Measurements from ENCODE around the gene UMODL1. TPM values are rescaled to one million over a fixed set of nuclear protein-coding genes. Genes with fewer than 3 reads are reported as not detected.

The UMODL1 gene
- total RNA-seq, 2 experiments from 2014 or later = 0.05 to 0.10 TPM

DNA sequence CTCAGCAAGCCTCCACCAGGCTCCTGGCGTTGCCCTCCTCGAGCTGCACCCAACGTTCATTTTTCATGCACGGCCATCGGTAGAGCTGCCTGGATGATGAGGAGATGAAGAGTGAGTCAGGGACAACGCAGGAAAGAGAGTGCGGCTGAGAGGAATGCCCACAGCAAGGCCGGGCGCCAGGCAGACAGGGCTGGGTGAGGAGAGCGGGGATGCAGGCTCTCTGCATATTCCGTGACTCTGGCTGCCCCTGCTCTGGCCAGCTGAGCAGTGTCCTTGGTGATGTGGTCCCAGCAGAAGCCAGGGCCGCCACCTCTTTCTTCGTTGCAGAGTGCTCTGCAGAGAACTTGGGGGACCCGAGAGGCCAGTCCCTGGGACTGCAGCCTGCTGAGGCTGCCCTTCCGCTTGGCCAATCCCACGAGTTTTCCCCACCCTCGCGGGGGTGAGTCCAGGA is 10.8 kb downstream of the UMODL1 start:
- no peaks in the 10 kb centered on the region for H3K27me3 Mint-ChIP-seq
- POLR2A ChIA-PET = interaction anchor here (1.1 to 1.5 kb wide), 2 partner anchors 10 to 77 kb away, joined by 3 read pairs; no protein-coding TSS in a partner anchor
- H3K4me3 Mint-ChIP-seq = no peak overlapping the region
- H3K9me3 Mint-ChIP-seq = no peaks in the 10 kb centered on the region
- H3K4me1 Mint-ChIP-seq = no peaks in the 10 kb centered on the region
- CTCF ChIA-PET = interaction anchor here (1.2 to 1.7 kb wide), 2 partner anchors 25 to 35 kb away, joined by 3 to 5 read pairs; no protein-coding TSS in a partner anchor
- H3K36me3 Mint-ChIP-seq (ENCODE audit: low read depth) = no peaks in the 10 kb centered on the region
- DNase-seq = no peak
- H3K27ac Mint-ChIP-seq = no peak overlapping the region

DNA sequence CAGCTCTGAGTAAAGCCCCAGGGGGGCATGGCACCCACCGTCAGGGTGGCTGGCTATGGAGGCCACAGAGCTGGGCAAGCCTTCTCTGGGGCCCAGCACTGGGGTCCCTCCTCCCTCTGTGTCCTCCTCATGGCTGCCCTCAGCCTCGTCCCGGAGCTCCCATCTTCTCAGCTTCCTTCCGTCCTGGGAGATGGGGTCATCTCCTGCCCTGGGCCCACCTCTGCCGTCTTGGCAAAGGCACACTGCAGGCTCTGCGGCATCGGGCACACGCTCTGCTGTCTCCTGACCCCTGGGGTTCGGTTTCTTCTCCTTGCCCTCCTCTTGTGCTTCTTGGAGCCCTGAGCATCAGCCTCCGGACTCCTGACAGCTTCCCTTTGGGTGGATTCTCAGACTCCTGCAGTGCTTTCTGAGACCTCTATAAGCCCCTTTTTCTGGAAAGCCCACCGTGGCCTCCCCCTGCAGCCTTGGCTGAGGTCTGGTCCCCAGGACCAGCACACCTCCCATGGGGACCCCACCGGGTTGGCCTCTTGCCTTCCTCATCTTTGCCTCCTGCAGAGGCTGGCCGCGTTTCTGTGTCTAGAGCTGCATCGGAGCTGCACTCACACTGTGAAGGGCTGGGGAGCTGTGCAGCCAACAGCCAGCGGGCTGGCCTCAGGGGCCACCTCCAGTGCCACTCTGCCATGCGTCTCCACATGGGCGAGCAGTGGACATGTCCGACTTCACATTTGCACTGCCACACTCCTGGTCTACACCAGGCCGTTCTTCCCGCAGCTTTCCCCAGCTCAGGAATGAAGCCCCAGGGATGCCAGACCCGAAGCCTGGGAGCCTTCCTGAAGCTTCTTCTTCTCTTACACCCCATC is 11.6 kb downstream of the UMODL1 start:
- ChIA-PET CTCF (interaction anchor here (1.2 to 1.7 kb wide), 2 partner anchors 25 to 35 kb away, joined by 3 to 5 read pairs; no protein-coding TSS in a partner anchor), POLR2A (interaction anchor here (0.7 to 1.5 kb wide), 2 partner anchors 9 to 38 kb away, joined by 3 read pairs; no protein-coding TSS in a partner anchor)
- H3K4me1 Mint-ChIP-seq = no peaks in the 10 kb centered on the region
- no peak overlapping the region for H3K4me3 Mint-ChIP-seq
- no peak overlapping the region for H3K27ac Mint-ChIP-seq
- no peaks in the 10 kb centered on the region for H3K9me3 Mint-ChIP-seq
- H3K36me3 Mint-ChIP-seq (ENCODE audit: low read depth) = no peaks in the 10 kb centered on the region
- no peak for DNase-seq
- no peaks in the 10 kb centered on the region for H3K27me3 Mint-ChIP-seq

DNA sequence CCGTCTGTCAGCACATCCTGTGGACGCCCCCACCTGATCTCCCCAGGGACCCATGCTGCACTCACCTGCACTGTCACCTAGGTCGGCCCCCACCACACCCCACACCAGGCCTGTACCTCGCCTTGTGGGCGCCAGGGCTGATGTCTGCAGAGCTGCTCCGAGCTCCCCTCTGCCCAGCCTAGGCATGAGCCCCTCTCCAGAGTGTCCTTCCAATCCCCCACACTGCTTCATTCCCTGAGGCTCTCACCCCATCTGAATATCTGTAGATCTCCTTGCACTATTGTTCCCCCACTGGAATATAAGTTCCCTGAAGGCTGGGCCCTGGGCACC is 12.2 kb downstream of the UMODL1 start:
- CTCF ChIA-PET = interaction anchor here (1.2 kb wide), 1 partner anchor 24 kb away, joined by 3 read pairs; no protein-coding TSS in a partner anchor
- H3K36me3 Mint-ChIP-seq (ENCODE audit: low read depth) = no peaks in the 10 kb centered on the region
- POLR2A ChIA-PET = interaction anchor here (0.7 kb wide), 1 partner anchor 37 kb away, joined by 3 read pairs; no protein-coding TSS in a partner anchor
- H3K4me3 Mint-ChIP-seq = no peak overlapping the region
- no peaks in the 10 kb centered on the region for H3K9me3 Mint-ChIP-seq
- no peaks in the 10 kb centered on the region for H3K4me1 Mint-ChIP-seq
- H3K27ac Mint-ChIP-seq = no peak overlapping the region
- H3K27me3 Mint-ChIP-seq = no peaks in the 10 kb centered on the region
- no peak for DNase-seq

DNA sequence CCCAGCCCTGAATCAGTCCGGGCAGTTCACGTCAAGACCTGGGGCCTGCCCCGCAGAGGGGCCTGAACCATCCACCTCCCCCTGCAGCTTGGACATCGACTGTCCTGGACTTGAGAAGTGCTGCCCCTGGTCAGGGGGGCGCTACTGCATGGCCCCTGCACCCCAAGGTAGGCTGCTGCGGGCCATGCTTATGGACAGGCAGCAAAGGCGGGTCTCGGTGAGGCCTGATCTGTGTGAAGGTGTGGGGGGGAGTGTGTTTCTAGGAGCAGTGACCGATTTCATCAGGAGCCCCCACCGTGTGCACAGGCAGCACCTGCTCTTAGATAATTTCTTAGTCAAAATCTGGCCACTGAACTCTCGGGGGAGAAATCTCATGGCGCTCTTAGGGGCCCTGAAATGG is 13.0 kb downstream of the UMODL1 start:
- DNase-seq = no peak
- POLR2A ChIA-PET = no interaction called here
- CTCF ChIA-PET = no interaction called here
- H3K27ac Mint-ChIP-seq = no peak overlapping the region
- H3K4me1 Mint-ChIP-seq = no peaks in the 10 kb centered on the region
- H3K4me3 Mint-ChIP-seq = no peak overlapping the region
- no peaks in the 10 kb centered on the region for H3K36me3 Mint-ChIP-seq (ENCODE audit: low read depth)
- no peaks in the 10 kb centered on the region for H3K27me3 Mint-ChIP-seq
- no peaks in the 10 kb centered on the region for H3K9me3 Mint-ChIP-seq

DNA sequence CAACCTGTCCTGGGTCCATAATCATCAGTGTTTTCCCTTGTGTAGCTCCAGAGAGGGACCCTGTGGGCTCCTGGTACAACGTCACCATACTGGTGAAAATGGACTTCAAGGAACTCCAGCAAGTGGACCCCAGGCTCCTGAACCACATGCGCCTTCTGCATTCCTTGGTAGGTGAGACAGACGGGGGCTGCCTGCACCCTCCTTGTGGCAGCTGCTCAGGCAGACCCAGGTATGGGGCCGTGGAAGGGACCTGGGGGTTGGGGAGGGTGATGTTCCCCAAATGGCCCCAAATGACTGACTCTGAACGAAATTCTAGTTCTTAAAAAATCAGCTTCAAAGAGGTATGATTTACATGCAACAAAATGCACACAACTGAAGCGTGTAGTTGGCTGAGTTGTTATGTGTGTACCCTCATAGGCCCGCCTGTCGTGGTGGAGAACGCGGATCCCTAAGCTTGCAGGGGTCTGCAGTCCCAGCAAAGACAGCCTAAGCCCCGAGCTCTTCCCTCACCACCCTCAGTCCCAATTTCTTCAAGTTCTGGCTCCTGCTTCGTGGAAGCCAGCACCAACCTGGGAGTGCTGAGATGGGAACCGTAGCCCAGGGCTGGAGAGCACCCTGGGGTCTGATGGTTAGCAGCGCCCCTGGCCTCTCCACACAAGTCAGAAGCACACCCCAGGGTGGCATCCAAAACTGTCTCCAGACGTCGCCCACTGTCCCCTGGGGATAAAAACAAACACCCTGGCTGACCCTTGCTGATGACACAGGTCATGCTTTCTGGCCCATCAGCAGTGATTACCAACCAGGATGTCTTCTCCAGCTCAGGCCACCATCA is 14.3 kb downstream of the UMODL1 start:
- H3K36me3 Mint-ChIP-seq (ENCODE audit: low read depth) = no peaks in the 10 kb centered on the region
- peaks cover 5% of the 10 kb centered on the region for H3K4me1 Mint-ChIP-seq
- CTCF ChIA-PET = interaction anchor here (0.8 to 1.1 kb wide), 2 partner anchors 22 to 32 kb away, joined by 3 to 5 read pairs; no protein-coding TSS in a partner anchor
- DNase-seq = no peak
- H3K4me3 Mint-ChIP-seq = no peak overlapping the region
- H3K27ac Mint-ChIP-seq = no peak overlapping the region
- no peaks in the 10 kb centered on the region for H3K27me3 Mint-ChIP-seq
- POLR2A ChIA-PET = no interaction called here
- H3K9me3 Mint-ChIP-seq = no peaks in the 10 kb centered on the region

DNA sequence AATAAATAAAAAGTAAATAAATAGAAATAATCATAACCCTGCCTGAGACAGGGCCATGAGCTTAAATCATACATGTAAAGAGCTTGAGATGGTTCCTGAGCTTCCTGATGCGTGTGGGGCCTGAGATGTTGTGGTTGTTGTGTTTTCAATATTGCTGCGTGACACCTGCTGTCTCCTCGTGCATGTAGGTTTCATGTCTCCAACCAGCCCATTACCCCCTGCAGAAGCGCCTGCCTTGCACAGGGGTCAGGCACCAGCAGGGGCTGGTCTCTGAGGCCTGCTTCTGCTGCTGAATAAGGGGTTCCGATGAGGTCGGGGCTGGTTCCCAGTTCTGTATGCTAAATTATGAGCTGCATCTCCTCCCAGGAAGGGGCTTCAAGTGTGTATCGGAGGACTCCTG is 15.9 kb downstream of the UMODL1 start:
- POLR2A ChIA-PET = no interaction called here
- Mint-ChIP-seq H3K9me3 (no peaks in the 10 kb centered on the region), H3K4me1 (peaks cover 5% of the 10 kb centered on the region), H3K36me3 (ENCODE audit: low read depth) (no peaks in the 10 kb centered on the region), H3K27ac (no peak overlapping the region), H3K4me3 (no peak overlapping the region), H3K27me3 (peaks cover 5% of the 10 kb centered on the region)
- CTCF ChIA-PET = interaction anchor here (1.0 kb wide), 1 partner anchor 30 kb away, joined by 3 read pairs; no protein-coding TSS in a partner anchor
- no peak for DNase-seq

DNA sequence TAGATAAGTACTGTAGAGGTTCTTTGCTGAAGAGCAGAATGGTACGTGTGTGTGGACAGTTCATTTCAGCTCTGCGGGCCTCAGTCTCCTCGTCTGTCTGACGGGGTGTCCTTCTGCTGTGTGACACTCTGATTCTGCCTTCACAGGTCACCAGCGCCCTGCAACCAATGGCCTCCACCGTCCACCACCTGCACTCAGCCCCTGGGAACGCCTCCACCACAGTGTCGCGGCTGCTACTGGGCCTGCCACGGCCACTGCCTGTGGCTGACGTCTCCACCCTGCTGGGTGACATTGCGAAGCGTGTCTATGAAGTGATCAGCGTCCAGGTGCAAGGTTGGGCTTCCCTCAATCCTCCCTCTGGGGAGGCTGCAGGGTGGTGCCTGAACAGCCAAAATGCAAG is 17.0 kb downstream of the UMODL1 start:
- CTCF ChIA-PET = no interaction called here
- Mint-ChIP-seq H3K9me3 (no peaks in the 10 kb centered on the region), H3K27me3 (peaks cover 5% of the 10 kb centered on the region), H3K36me3 (ENCODE audit: low read depth) (no peaks in the 10 kb centered on the region), H3K4me3 (no peak overlapping the region), H3K27ac (no peak overlapping the region), H3K4me1 (peaks cover 5% of the 10 kb centered on the region)
- POLR2A ChIA-PET = no interaction called here
- no peak for DNase-seq

DNA sequence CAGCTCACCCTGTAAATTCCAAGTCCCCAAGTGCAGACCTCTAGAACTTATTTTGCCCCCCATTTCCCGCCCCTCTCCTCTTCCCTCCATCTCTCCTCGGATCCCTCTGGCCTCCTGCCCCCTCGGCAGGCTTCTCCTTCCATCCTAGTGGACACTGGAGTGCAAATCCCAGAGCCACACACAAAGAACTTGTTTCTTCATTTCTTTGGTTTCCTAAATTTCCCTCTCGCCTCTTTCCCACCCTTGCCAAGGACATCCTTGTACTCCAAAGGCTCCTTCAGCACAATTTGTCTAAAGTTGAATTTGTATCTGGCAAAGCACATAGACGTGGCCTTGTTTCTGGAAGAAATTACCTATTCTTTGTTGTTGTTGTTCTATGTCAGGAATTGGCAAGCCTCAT is 17.5 kb downstream of the UMODL1 start:
- Mint-ChIP-seq H3K36me3 (ENCODE audit: low read depth) (no peaks in the 10 kb centered on the region), H3K9me3 (no peaks in the 10 kb centered on the region), H3K27ac (no peak overlapping the region), H3K4me1 (peaks cover 5% of the 10 kb centered on the region), H3K27me3 (peaks cover 5% of the 10 kb centered on the region), H3K4me3 (no peak overlapping the region)
- CTCF ChIA-PET = no interaction called here
- DNase-seq = no peak
- POLR2A ChIA-PET = no interaction called here

DNA sequence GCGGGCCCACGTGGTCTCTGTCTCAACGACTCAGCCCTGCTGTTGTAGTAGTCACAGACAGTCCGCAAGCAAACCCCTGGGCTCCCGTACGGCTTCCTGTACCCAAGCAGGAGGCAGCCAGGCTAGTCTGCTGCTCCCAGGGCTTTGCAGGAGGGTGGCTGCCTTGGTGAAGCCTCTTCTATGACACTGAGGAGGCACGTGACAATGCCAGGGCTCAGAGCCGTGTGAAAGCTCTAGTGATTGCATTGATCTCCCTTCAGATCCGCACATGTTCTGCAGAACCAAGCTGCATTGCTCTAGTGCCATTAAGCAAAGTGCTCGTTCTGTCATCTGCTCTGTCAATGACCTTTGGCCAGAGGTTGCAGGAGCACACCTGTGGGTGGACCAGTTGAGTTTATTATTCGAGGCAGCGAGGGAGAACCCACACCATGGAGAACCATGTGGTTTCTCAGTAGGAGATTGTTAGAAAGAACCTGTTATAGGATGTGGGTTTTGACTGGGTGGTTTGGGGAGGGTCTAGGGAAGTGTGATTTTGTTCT is 18.0 kb downstream of the UMODL1 start:
- CTCF ChIA-PET = no interaction called here
- H3K27ac Mint-ChIP-seq = no peak overlapping the region
- no peaks in the 10 kb centered on the region for H3K9me3 Mint-ChIP-seq

DNA sequence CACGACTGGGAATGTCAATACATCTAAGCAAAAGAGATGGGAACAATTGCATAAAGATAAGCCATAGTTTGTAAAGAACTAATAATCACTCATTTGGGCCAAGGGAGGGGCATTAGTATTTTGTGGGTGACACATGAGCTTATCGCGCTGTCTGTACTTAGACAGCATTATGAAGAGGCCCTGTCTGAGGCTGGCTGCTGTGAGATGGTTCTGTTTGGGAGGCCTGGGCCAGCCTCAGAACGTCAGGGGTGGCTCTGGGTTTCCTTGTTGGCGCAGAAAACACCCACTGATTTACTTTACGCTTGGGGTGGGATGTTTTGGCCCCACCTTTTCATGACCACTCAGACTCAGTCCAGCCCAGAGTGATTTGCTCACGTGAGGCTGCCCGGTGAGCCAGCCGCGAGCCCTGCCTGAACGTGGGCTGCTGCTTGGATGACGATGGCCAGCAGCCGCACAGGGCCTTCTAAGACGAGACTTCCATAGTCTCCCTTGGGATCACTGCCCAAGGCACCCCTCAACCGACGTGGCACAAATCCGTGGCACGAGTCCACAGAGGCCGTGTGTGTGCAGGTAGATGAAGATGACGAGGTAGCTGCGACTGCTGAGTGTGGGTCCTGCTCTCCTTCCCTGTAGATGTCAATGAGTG is 18.7 kb downstream of the UMODL1 start:
- peaks cover 5% of the 10 kb centered on the region for H3K27me3 Mint-ChIP-seq
- ChIA-PET CTCF (no interaction called here), POLR2A (no interaction called here)
- H3K9me3 Mint-ChIP-seq = no peaks in the 10 kb centered on the region
- no peaks in the 10 kb centered on the region for H3K36me3 Mint-ChIP-seq (ENCODE audit: low read depth)
- no peak overlapping the region for H3K27ac Mint-ChIP-seq
- H3K4me1 Mint-ChIP-seq = peaks cover 5% of the 10 kb centered on the region
- H3K4me3 Mint-ChIP-seq = no peak overlapping the region
- DNase-seq = no peak

More for the DNA sequence above, 18.0 kb downstream of the UMODL1 start:
- Mint-ChIP-seq H3K4me3 (no peak overlapping the region), H3K36me3 (ENCODE audit: low read depth) (no peaks in the 10 kb centered on the region), H3K27me3 (peaks cover 5% of the 10 kb centered on the region), H3K4me1 (peaks cover 5% of the 10 kb centered on the region)
- DNase-seq = no peak
- POLR2A ChIA-PET = no interaction called here

DNA sequence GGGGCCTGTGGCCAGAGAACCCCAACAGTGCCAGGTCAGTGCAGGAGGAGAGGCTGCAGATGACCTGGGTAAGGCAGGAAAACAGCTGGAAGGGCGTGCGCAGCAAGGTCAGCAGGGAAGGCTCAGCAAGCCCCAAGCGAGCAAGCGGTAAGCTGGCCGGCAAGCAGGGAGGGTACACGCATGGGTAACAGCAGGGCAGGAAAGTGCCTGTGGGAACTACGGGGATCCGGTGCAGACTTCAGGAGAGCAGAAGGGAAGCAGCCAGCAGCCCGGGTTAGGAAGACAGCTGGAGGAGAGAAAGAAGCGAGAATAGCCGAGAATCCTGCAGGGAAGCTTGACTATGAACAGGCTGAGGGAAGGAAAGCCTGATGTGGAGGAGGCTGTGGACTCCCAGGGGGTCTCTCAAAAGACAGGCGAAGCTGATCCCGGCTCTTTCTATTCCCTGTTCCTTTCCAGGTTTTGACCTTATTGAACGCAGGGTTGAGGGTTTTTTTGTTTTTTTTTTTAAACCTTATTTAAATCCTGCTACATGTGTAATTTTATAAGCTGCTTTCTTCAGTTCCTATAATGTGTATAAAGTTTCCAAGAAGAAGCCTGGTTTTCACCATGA is 20.9 kb downstream of the UMODL1 start:
- no peaks in the 10 kb centered on the region for H3K36me3 Mint-ChIP-seq (ENCODE audit: low read depth)
- ChIA-PET POLR2A (interaction anchor here (1.3 kb wide), 1 partner anchor 10 kb away, joined by 3 read pairs; no protein-coding TSS in a partner anchor), CTCF (interaction anchor here (0.9 kb wide), 1 partner anchor 16 kb away, joined by 3 read pairs; no protein-coding TSS in a partner anchor)
- no peak for DNase-seq
- H3K9me3 Mint-ChIP-seq = no peaks in the 10 kb centered on the region
- peaks cover 5% of the 10 kb centered on the region for H3K4me1 Mint-ChIP-seq
- no peak overlapping the region for H3K4me3 Mint-ChIP-seq
- no peak overlapping the region for H3K27ac Mint-ChIP-seq
- H3K27me3 Mint-ChIP-seq = peaks cover 8% of the 10 kb centered on the region

DNA sequence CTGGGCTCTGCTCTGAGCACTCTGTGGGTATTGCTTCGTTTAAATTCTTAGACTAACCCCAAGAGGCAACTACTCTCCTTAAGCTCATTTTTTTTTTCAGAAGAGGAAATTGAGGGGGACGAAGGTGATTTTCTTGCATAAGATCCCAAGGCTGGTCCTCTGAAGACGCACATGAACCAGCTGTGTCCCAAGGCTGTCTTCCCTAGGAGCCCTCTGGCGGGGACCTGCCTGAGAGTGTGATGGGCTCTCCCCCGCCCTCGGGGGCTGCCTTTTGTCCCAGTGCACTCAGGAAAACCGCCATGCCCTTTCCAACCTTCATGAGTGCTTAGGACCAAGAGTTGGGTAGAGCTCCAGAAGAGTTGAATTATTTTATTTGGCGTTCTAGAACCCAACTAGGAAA is 21.7 kb downstream of the UMODL1 start:
- H3K4me3 Mint-ChIP-seq = no peak overlapping the region
- CTCF ChIA-PET = no interaction called here
- H3K36me3 Mint-ChIP-seq (ENCODE audit: low read depth) = no peaks in the 10 kb centered on the region
- POLR2A ChIA-PET = interaction anchor here (1.1 kb wide), 1 partner anchor 47 kb away, joined by 3 read pairs; no protein-coding TSS in a partner anchor
- peaks cover 5% of the 10 kb centered on the region for H3K4me1 Mint-ChIP-seq
- peaks cover 8% of the 10 kb centered on the region for H3K27me3 Mint-ChIP-seq
- H3K9me3 Mint-ChIP-seq = no peaks in the 10 kb centered on the region
- no peak overlapping the region for H3K27ac Mint-ChIP-seq
- no peak for DNase-seq
